GM19099 (cell line): ENCODE data around the gene MSRB1.

Experiments
- POLR2A ChIP-seq: IDR thresholded peaks from 3 replicates; pipeline ENCODE4 v1.6.1; 2011; ENCODE audit warnings: low read depth; ENCODE audit not compliant: insufficient read length; ENCODE audit errors: extremely low read depth

The MSRB1 gene

DNA sequence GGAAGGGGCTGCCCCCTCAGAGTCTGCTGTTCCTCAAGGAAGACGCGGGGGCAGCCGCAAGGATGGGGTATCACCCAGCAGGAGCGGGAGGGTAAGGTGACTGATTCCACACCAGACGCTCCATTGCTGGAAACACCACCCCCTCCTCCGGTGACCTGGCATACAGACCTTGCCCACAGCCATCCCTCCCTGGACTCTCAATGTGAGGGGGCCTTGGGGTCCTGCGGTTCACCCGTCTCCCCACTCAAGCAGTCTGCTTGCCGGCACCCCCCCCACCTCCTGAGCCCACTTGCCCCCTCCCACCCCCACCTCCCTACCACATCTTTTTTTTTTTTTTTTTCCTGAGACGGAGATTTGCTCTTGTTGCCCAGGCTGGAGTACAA, 12.7 kb downstream of the MSRB1 start:
- TF ChIP-seq POLR2A, result no peak

DNA sequence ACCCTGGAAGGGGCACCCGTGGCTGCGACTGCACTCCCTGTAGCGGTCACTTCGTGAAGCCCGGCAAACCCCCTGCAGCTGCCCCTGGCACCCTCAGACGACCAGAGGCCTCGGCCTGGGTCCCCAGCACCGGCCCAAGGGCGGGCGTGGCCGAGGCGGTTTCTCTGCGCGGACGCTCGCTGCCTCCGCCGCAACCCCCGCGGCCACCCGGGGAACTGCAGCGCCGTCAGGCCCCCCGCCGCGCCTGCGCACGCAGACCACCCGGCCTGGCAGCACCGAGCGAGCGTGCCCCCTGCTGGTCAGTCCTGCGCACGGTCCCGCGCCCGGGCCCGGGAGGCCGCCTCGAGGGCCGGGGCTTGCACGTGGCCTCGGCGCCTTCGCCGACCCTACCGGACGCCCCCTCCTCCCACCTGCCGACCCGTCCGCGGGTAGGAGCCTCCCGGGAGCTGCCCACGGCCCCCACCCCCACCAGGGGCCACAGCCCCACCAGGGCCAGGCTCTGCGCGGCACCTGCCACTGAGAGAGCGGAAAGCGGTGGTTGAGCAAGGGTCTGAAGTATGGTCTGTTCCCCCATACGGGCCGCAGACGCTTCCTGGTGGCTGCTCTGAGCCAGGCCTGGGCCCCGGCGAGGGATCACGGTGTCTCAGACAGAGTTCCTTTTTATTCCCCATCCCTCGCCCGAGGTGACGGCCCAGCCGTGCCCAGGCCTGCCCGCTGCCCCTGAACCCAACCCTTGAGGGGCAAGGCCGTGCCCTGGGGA, 13.2 kb downstream of the MSRB1 start:
- no peak for TF ChIP-seq POLR2A

DNA sequence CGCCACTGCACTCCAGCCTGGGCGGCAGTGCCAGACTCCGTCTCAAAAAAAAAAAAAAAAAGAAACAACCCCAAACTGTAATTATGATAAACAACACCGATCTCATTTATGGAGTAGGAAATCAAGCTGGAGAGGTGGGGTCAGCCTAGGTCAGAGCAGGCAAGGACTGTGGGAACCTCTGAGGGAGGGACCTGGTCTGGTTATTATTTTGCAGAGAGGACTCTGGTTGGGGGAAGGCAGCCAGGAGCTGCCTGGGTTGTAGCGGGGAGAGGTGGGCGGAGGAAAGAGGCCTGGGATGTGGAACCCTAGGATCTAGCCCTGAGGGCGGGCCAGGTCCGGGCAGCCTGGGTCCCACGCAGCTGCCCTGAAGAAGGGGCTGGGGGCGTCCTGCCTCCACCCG, 13.9 kb downstream of the MSRB1 start:
- no peak for TF ChIP-seq POLR2A

DNA sequence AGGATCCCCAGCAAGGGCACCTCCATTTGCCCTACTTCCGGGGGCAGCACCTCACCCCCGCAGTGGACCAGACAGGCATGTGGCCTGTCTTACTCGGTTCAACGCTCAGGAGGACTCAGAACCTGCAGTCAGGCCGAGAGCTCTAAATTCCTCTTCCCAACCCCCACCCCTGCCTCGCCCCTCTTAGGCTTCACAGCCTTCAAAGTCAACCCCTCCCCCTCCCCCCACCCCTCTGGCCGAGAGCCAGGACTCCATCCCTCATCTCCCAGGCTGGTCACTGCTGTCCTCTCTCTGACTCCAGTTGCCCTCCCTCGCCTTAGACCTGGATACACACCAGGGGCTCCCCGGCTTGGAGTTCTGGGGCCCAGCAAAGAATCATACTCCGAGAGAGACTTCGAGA, 16.7 kb downstream of the MSRB1 start:
- no peak for TF ChIP-seq POLR2A

DNA sequence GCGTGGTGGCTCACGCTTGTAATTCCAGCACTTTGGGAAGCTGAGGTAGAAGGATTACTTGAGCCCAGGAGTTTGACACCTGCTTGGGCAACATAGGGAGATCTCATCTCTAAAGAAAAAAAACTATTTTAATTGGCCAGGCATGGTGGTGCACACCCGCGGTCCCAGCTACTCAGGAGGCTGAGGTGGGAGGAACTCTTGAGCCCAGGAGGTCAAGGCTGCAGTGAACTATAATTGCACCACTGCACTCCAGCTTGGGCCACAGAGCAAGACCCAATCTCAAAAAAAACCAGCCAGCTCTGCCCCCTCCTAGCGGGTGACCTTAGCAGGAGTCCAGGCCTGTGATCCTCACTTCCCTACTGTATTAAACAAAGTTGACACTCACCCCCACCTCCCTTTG, 18.9 kb downstream of the MSRB1 start:
- TF ChIP-seq POLR2A, result no peak

DNA sequence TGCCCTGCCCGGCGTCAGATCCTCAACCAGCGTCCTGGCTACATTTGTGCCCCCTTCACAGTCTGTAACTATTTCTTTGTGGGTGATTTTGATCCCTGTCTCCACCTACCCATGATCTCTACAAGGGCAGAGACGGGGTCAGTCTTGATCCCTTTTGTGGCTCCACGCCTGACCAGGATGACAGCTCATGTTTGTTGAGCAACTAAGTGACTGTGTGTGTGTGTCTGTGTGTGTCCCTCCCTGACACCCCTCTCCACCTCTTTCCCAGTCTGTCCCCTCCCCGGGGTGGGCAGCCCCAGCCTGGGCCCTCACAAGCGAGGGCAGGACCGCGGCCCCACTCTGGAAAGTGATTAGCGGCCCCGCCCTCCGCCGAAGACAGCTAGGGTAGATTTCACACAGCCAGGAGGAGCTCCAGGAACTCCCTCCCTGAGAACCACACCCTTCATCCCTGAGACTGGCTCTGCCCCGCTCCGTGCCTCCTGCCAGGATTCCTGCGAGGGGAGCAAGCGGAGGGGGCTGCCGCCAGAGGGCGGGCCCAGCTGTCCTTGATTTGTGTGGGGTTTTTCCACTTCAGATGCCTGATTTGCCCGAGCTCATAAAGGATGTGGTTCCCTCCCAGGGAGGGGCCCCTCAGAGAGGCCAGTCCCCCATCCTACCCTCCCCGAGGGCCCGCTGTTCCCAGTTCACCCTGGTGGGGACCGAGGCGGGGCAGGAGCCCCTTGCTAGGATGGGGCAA, 19.5 kb downstream of the MSRB1 start:
- no peak for TF ChIP-seq POLR2A

DNA sequence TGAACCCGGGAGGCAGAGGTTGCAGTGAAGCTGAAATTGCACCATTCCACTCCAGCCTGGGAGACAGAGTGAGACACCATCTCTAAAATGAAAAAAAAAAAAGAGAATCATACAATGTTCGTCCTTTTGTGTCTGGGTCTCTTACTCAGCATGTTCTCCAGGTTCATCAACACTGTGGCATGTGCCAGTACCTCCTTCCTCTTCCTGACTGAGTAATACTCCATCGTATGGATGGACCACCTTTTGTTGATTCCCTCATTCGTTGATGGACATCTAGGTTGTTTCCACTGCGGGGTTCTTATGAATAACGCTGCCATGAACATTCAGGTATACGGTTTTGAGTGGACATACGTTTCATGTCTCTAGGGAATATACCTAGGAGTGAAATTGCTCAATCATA, 20.6 kb downstream of the MSRB1 start:
- no peak for TF ChIP-seq POLR2A

DNA sequence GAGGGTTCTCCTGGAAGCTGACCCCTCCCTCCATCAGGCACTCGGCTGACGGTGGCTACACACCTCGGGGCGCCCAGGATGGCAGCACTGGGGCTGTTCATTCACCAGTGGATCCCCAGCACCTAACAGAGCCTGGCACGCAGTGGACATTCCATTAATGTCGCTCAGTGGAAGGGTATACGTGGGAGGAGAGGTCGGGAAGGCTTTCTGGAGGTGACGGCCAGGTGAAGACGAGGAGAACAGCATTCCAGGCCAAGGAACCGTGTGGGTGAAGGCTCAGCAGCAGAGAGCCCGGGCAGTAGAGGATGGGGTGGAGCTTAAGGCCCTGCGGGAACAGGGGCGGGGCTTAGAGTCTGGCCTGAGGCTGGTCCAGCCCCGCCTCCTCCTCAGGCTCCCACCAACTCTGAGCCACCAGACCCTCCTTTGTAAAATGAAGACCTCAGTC, 22.2 kb downstream of the MSRB1 start:
- no peak for TF ChIP-seq POLR2A

DNA sequence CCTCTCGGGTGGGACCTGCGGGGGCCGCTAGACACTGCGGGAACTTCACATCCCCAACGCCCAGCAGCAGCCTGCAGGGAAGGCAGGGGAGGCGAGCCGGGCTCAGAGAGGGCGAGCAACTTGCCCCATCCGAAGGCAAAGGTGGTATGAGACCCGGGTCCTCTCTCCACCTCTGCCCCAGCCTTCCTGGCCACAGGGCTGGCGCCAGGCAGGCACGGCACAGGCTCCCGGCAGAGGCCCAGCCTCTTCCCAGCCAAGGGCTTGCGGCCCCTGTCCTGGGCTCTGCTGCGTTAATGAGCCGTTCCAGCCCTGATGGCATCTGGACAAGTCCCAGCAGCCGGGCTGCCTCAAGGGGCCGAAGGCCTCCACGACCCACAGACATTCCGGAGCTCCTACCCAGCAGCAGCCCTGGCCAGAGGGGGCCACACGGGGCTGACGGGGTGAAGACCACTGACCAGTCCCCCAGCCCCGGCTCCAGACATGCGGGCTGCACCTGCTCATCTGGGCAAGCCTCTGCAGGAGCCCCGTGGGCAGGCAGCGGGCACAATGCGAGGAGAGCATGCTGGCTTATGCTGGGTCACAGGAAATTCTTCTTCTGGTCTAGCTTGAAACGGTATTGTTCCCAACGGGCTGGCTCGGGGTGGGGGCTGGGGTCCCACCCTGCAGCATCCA, 23.5 kb downstream of the MSRB1 start:
- TF ChIP-seq POLR2A, result no peak

DNA sequence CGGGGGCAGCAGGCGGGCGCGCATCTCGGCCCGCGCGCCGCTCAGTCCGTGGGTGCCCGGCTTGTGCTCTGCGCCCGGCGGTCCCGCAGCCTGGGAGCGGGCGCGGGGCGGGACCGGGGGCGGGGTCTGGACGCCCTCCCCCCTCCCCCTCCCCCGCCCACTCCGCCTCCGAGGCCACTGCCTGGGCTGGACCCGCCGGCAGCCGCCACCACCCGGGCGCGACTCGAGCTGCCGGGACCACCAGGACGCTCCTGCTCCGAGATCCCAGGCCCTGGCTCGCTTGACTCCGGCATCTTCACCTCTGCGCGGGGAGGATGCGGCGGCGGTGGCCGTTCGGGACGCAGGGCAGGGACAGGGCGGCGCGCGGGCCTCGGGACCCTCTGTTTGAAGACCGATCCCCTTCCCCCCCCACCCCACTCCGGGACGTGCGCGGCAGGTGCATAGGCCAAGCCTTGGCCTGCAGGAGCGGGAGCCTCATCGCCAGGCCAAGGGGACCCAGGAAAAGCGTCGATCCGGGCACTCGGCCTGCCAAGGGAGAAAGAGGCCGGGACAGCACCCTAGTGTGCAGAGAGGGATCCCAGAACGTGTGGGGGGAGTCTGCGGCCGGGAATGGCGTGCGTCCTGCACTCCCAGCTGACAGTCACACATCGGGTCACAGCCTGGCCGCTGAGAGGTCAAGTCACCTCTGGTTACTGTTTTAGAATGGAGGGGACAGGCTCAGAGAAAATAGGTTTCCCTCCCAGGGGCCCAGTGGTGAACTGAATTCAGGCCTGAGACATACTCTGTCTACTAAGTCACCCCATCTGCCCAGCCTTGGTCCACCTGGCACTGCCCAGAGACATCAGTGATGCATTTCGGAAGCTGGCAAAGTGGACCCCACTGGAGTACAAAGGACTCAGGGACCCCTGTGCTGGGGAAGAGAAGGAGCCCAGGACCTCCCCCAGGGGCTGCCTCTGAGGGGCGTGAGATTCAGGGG, 24.4 kb downstream of the MSRB1 start, which contains the start of gene HS3ST6:
TSS of gene HS3ST6 (minus strand) at position 65 of the 976 bp plus-strand sequence. CDS start 92 bp downstream, outside the sequence.
- TF ChIP-seq POLR2A, result no peak

DNA sequence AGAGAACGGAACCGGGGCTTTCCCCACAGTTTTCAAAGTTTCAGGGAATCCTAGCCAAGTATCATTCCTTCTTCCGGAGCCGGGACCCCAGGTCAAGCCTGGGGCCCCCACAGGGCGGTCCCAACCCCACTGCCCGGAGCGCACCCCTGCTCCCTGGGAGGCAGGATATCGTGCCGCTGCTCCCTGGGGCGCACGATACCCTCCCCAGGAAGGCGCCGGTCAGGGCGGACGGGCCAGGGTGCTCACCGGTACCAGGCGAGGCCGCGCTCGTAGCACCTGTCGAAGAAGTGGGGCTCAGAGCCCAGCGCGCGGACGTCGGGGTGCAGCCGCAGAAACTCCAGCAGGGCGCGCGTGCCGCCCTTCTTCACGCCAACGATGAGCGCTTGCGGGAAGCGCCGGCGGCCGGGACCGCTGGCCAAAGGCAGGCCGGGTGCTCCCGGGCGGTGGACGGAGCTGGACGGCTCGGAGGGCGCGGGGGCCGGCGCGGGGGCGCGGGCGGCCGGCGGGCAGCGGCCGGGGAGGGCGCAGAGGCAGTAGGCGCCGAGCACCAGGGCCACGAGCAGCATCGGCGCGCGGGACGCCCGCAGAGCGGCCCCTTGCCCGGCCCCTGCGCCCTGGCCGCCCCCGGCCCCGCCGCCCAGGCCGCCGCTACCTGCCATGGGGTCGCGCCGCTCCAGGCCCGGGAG, 25.2 kb downstream of the MSRB1 start:
- TF ChIP-seq POLR2A, result no peak

DNA sequence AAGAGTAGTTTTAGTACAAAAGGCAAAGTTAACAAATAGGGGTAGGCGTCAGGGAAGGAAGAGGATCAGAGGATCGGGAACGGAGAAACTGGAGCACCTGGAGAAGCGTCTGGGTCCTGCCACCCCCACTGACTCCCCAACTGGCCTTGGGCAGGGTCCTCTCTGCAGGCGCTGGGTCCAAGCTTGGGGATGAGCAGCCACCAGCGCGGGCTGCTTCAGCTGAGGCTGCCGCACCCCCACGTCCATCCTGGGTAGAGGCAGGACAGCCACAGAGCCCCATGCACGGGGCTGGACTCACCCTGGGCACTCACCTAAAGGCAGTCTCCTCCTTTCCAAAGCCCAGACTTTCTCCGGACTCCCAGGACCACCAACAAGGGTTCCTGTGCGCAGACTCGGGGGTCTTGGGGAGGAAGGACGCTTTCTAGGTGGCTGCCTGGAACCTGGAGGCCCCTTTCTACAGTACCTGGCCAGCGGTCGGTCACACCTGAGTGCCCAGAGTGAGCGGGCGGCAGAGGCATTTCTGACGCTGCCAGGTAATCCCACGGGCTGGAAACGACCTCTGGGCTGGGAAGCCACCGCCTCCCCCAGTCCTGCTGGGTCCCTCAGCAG, 25.8 kb downstream of the MSRB1 start:
- no peak for TF ChIP-seq POLR2A

DNA sequence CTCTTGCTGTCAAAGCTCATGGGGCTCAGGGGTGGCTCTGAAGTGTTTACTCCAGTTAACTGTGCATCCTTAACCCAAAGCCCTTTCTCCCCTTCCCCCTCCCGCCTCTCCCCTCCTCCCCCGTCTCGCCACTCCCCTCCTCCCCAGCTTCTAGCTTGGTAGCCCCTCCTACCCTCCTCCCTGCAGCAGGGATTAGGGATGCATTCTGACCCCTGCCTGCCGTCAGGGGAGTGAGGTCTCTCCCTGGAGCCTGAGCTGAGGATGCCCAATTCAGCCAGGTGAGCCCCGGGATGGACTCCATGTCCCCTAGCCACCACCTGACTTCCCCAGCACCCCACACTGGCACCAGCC, 26.4 kb downstream of the MSRB1 start:
- TF ChIP-seq POLR2A, result no peak
